GM12878 (cell line): ENCODE measurements around the gene PRKACG. TPM values are rescaled to one million over a fixed set of nuclear protein-coding genes. Genes with fewer than 3 reads are reported as not detected.

ENCODE experiments used
- ATAC-seq: fragments of 200-7000 bp; cut with Tn5 transposase; 3 replicates; pipeline ENCODE4 v1.9.1; 2020; ENCODE audit warnings: mild to moderate bottlenecking, moderate library complexity
- BruUV-seq: library from RNA; stranded (reverse); fragments of 400-500 nt; replicated peaks from 2 replicates; lab custom pipeline; 2021; lab: Mats Ljungman, UMichigan
- CTCF ChIA-PET: fragments of 300-600 bp; sonication (Branson Sonifier 250); formaldehyde crosslinking; extraction: SDS; loops from one replicate; lab custom pipeline; 2021; ENCODE audit warnings: inconsistent platforms; lab: Yijun Ruan, JAX
- POLR2A ChIA-PET: fragments of 350-600 bp; formaldehyde crosslinking; extraction: SDS; loops from one replicate; lab custom pipeline; 2021; ENCODE audit warnings: inconsistent platforms; lab: Charles Lee
- RAD21 ChIA-PET: fragments of 300-600 bp; sonication (Branson Sonifier 250); formaldehyde crosslinking; loops from one replicate; lab custom pipeline; 2023; ENCODE audit warnings: antibody characterized with exemption; ENCODE audit not compliant: unreplicated experiment; lab: Charles Lee
- SMC1A ChIA-PET: fragments of 300-600 bp; sonication (Branson Sonifier 250); formaldehyde crosslinking; loops from one replicate; lab custom pipeline; 2023; ENCODE audit not compliant: unreplicated experiment, uncharacterized antibody; lab: Charles Lee
- DNase-seq: peaks from one replicate; pipeline ENCODE4 v3.0.0-alpha.2; 2011; ENCODE audit warnings: low read depth, low spot score
- FAIRE-seq: peaks from 3 replicates; lab custom pipeline; 2011; peaks lifted over from hg19 to GRCh38; lab: Jason Lieb, UNC
- H2AFZ ChIP-seq: 2 replicates; pipeline ENCODE4 v1.6.0; 2011; ENCODE audit warnings: low read depth, low read length, control low read depth; ENCODE audit not compliant: control insufficient read depth
- H3K27ac ChIP-seq: 2 replicates; pipeline ENCODE4 v1.5.1; 2011; ENCODE audit warnings: control low read depth; ENCODE audit not compliant: control insufficient read depth, insufficient read depth
- H3K27me3 ChIP-seq, 2 experiments: replicated peaks in 1 of 2; 2 replicates each; pipeline versions ENCODE4 v1.6.0 to v1.6.1; 2011; ENCODE audit warnings: low read length in 1 of 2; ENCODE audit not compliant: control insufficient read depth in 2 of 2, insufficient read depth in 2 of 2
- H3K36me3 ChIP-seq, 2 experiments: 2 replicates each; pipeline ENCODE4 v1.5.1; 2011; ENCODE audit warnings: low read length in 1 of 2; ENCODE audit not compliant: control insufficient read depth in 2 of 2, insufficient read depth in 2 of 2
- H3K4me1 ChIP-seq: 2 replicates; pipeline ENCODE4 v1.6.1; 2011; ENCODE audit warnings: mild to moderate bottlenecking, low read length, moderate library complexity, mixed read lengths; ENCODE audit not compliant: control insufficient read depth, insufficient read depth
- H3K4me2 ChIP-seq: 2 replicates; pipeline ENCODE4 v1.6.0; 2011; ENCODE audit warnings: control low read depth; ENCODE audit not compliant: control insufficient read depth, insufficient read depth
- H3K4me3 ChIP-seq: fragments of 200-600 bp; sonication (generic); 2 replicates; pipeline ENCODE4 v1.5.1; 2016
- H3K79me2 ChIP-seq: 2 replicates; pipeline ENCODE4 v1.6.0; 2011; ENCODE audit warnings: low read length; ENCODE audit not compliant: control insufficient read depth, insufficient read depth
- H3K9ac ChIP-seq: 2 replicates; pipeline ENCODE4 v1.8.0; 2011; ENCODE audit warnings: low read length, control low read depth, mixed read lengths; ENCODE audit not compliant: control insufficient read depth, insufficient read depth
- H3K9me3 ChIP-seq: replicated peaks from 3 replicates; pipeline ENCODE4 v1.5.1; 2011; ENCODE audit warnings: mild to moderate bottlenecking, low read length; ENCODE audit not compliant: control insufficient read depth, insufficient read depth
- H4K20me1 ChIP-seq: 2 replicates; pipeline ENCODE4 v1.6.0; 2011; ENCODE audit not compliant: control insufficient read depth, insufficient read depth
- BCL11A ChIP-seq: IDR thresholded peaks from 2 replicates; pipeline ENCODE4 v1.6.1; 2011; ENCODE audit warnings: low read depth, low read length
- CBX3 ChIP-seq: fragments of 200-600 bp; sonication (generic); IDR thresholded peaks from 2 replicates; pipeline ENCODE4 v1.6.1; 2016; ENCODE audit warnings: low read depth, borderline replicate concordance
- CHD1 ChIP-seq: IDR thresholded peaks from 2 replicates; pipeline ENCODE4 v1.6.1; 2012; ENCODE audit warnings: low read depth, low read length, improper control_type of control experiment
- EGR1 ChIP-seq, 2 experiments: IDR thresholded peaks; 1 replicate in 1 of 2; 2 replicates in 1 of 2; pipeline ENCODE4 v1.6.1; 2011 to 2012; ENCODE audit warnings: low read depth in 2 of 2, low read length in 2 of 2, borderline replicate concordance in 1 of 2, mild to moderate bottlenecking in 1 of 2, moderate library complexity in 1 of 2
- EZH2 ChIP-seq: IDR thresholded peaks from 2 replicates; pipeline ENCODE4 v1.6.1; 2012; ENCODE audit warnings: low read depth, mild to moderate bottlenecking, control low read depth, inconsistent platforms, low read length, borderline replicate concordance; ENCODE audit not compliant: control insufficient read depth
- GABPA ChIP-seq: IDR thresholded peaks from 2 replicates; pipeline ENCODE4 v1.6.1; 2014; ENCODE audit warnings: antibody characterized with exemption, low read depth, mild to moderate bottlenecking, inconsistent platforms
- IRF3 ChIP-seq: fragments of 450-650 bp; IDR thresholded peaks from 2 replicates; pipeline ENCODE4 v1.6.1; 2014; ENCODE audit warnings: mild to moderate bottlenecking
- JUNB ChIP-seq: IDR thresholded peaks from 2 replicates; pipeline ENCODE4 v1.6.1; 2016; ENCODE audit warnings: antibody characterized with exemption, mild to moderate bottlenecking
- MTA2 ChIP-seq: fragments of 450-650 bp; IDR thresholded peaks from 2 replicates; pipeline ENCODE4 v1.6.1; 2016; ENCODE audit warnings: low read depth, mild to moderate bottlenecking, moderate library complexity
- MYB ChIP-seq: fragments of 150-350 bp; IDR thresholded peaks from 2 replicates; pipeline ENCODE4 v1.6.1; 2014; ENCODE audit warnings: mild to moderate bottlenecking, low read depth, low read length, borderline replicate concordance
- MYC ChIP-seq: IDR thresholded peaks from 2 replicates; pipeline ENCODE4 v1.6.1; 2011; ENCODE audit warnings: mild to moderate bottlenecking, low read length, moderate library complexity, inconsistent platforms; ENCODE audit not compliant: insufficient read depth, insufficient replicate concordance, insufficient read length, severe bottlenecking
- PML ChIP-seq: IDR thresholded peaks from 2 replicates; pipeline ENCODE4 v1.6.1; 2012; ENCODE audit warnings: low read length, inconsistent platforms
- SP1 ChIP-seq: IDR thresholded peaks from one replicate; pipeline ENCODE4 v1.6.1; 2011; ENCODE audit warnings: low read depth, low read length
- SPI1 ChIP-seq: IDR thresholded peaks from 2 replicates; pipeline ENCODE4 v1.6.1; 2011; ENCODE audit warnings: low read depth, mild to moderate bottlenecking, low read length, moderate library complexity, borderline replicate concordance; ENCODE audit not compliant: insufficient read depth
- SREBF1 ChIP-seq: IDR thresholded peaks from 2 replicates; pipeline ENCODE4 v1.6.1; 2012; ENCODE audit warnings: mild to moderate bottlenecking, low read length
- TAF1 ChIP-seq: IDR thresholded peaks from 2 replicates; pipeline ENCODE4 v1.6.1; 2011; ENCODE audit warnings: mild to moderate bottlenecking, low read depth, low read length, borderline replicate concordance
- TARDBP ChIP-seq: IDR thresholded peaks from 2 replicates; pipeline ENCODE4 v1.6.1; 2016; ENCODE audit warnings: borderline replicate concordance
- YBX1 ChIP-seq: fragments of 450-650 bp; IDR thresholded peaks from 2 replicates; pipeline ENCODE4 v1.6.1; 2016; ENCODE audit warnings: antibody characterized with exemption
- ZBED1 ChIP-seq: IDR thresholded peaks from 2 replicates; pipeline ENCODE4 v1.6.1; 2016; ENCODE audit warnings: borderline replicate concordance
- ZZZ3 ChIP-seq: IDR thresholded peaks from 2 replicates; pipeline ENCODE4 v1.6.1; 2011; ENCODE audit warnings: low read depth; ENCODE audit not compliant: control insufficient read depth, insufficient read length
- WGBS: methylation state at CpG from one replicate; pipeline ENCODE4 v1.1.6; 2016; ENCODE audit warnings: low lambda C conversion rate; ENCODE audit not compliant: insufficient replicate concordance, insufficient coverage; ENCODE audit errors: missing lambda C conversion rate; 5-methylcytosine and 5-hydroxymethylcytosine counted together
- in situ Hi-C: fragments of 300-500 bp; cut with MboI; formaldehyde crosslinking; loops from 9 replicates; pipeline ENCODE4 v1.14.3; 2018; ENCODE audit warnings: mixed read lengths
- intact Hi-C: fragments of 100-400 bp; cut with micrococcal nuclease; formaldehyde crosslinking; loops from one replicate; pipeline ENCODE4 v1.14.2; 2022; ENCODE audit not compliant: unreplicated experiment
- polyA plus RNA-seq, 11 experiments: library from polyadenylated mRNA; depleted of rRNA in 4 of 11; unstranded in 6 of 11; stranded (reverse) in 5 of 11; fragments of >200 nt; fragmentation: Nextera tagmentation in 4 of 11; fragmentation: Illumina TruSeq in 1 of 11; extraction: Ambion mirVana in 4 of 11; extraction: Trizol in 1 of 11; gene quantifications; 1 replicate in 1 of 11; 2 replicates in 10 of 11; pipeline versions ENCODE4 v1.2.1 to v1.2.3, GENCODE V29; 2011 to 2016; ENCODE audit warnings: inconsistent platforms in 2 of 11, missing spikeins in 2 of 11, low read depth in 1 of 11
- total RNA-seq, 4 experiments: library from RNA; depleted of rRNA in 3 of 4; stranded (reverse); fragments of >200 nt in 3 of 4; fragmentation: Illumina TruSeq in 1 of 4; extraction: Trizol in 1 of 4; gene quantifications; 2 replicates each; pipeline versions ENCODE4 v1.2.1 to v1.2.3, GENCODE V29; 2013 to 2021
- TF ChIP-seq, protein P1 (sequence below): IDR thresholded peaks from 2 replicates; pipeline ENCODE4 v1.6.1; 2012; ENCODE audit warnings: low read depth, low read length, improper control_type of control experiment

The PRKACG gene
- total and polyA plus RNA-seq, 10 of the 15 experiments (the other 5 are each of a cell fraction or from before 2014, with no cell fraction given), result not detected

DNA sequence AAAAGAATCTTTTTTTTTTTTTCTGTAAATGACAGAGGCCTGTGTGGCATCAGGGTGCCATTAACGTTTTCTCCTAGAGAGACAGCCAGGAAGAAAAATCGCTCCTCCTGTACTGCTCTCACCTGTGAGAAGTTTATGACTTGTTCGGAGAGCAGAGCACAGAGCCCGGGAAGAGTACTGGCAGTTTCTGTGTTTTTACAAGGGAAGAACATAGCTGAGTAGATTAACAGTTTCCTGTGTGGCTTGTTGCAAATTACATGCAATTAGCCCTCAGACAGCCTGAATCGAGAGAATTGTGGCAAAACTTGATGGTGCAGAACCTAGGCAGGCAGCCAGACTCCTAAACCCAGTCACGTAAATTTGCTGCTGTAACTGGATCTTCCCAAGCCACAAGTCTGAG lies 32.1 kb downstream of the PRKACG start:
- intact Hi-C loops, result no loop called here
- CTCF ChIA-PET, result interaction anchor here (2.3 kb wide), 1 partner anchor 32 kb away, joined by 9 read pairs; no protein-coding TSS in a partner anchor
- TF ChIP-seq, protein P1, sequence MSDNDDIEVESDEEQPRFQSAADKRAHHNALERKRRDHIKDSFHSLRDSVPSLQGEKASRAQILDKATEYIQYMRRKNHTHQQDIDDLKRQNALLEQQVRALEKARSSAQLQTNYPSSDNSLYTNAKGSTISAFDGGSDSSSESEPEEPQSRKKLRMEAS, result no peak
- TF ChIP-seq CBX3, result no peak
- no peak for TF ChIP-seq SPI1
- TF ChIP-seq MYC, result no peak
- TF ChIP-seq BCL11A, result peak; percentile 86; the same call in 1 of the 2 replicates
- no peak for TF ChIP-seq YBX1
- peak; percentile 95 for TF ChIP-seq MTA2
- peak; percentile 16 for TF ChIP-seq SP1
- no peak for TF ChIP-seq IRF3
- no peak for TF ChIP-seq EZH2
- TF ChIP-seq GABPA, result no peak
- no peak for TF ChIP-seq JUNB
- TF ChIP-seq ZBED1, result no peak
- no peak for TF ChIP-seq ZZZ3
- TF ChIP-seq PML, result no peak
- TF ChIP-seq MYB, result no peak
- TF ChIP-seq EGR1 (IDR thresholded peaks at IDR 0.05; ENCODE audit: borderline replicate concordance in 1 of 2, low read depth in 2 of 2, low read length in 2 of 2), result no peak
- TF ChIP-seq TAF1, result no peak
- TF ChIP-seq SREBF1, result no peak
- no peak for TF ChIP-seq TARDBP
- TF ChIP-seq CHD1, result no peak

More for the DNA sequence above, 32.1 kb downstream of the PRKACG start:
- RAD21 ChIA-PET, result interaction anchor here (0.8 to 3.6 kb wide), 5 partner anchors 7 to 342 kb away, joined by 3 to 25 read pairs (median 4); no protein-coding TSS in a partner anchor
- Histone ChIP-seq H3K4me3 (peak overlapping the region; percentile 33; the same call in 1 of the 2 replicates), H4K20me1 (no peaks in the 10 kb centered on the region), H3K27me3 (no peaks in the 10 kb centered on the region), H3K79me2 (no peaks in the 10 kb centered on the region), H3K4me1 (peaks cover 61% of the 10 kb centered on the region), H3K4me2 (peak overlapping the region; percentile 58), H3K36me3 (no peaks in the 10 kb centered on the region; a peak in 1 of 4 replicates), H3K27ac (peak overlapping the region; percentile 70), H2AFZ (no peak overlapping the region), H3K9me3 (no peaks in the 10 kb centered on the region; the same call in 2 of the 3 replicates), H3K9ac (peak overlapping the region; percentile 36; the same call in 1 of the 2 replicates)
- POLR2A ChIA-PET, result interaction anchor here (0.9 kb wide), 1 partner anchor 31 kb away, joined by 3 read pairs; no protein-coding TSS in a partner anchor
- SMC1A ChIA-PET, result interaction anchor here (0.9 to 12.2 kb wide), 7 partner anchors 8 to 493 kb away, joined by 3 to 160 read pairs (median 4); no protein-coding TSS in a partner anchor
- WGBS, result 8% methylated on average over 6 of the region's 6 CpGs
- in situ Hi-C loops, result no loop called here
- FAIRE-seq, result peak; percentile 61
- peak; percentile 74 for ATAC-seq
- peak; percentile 83 for DNase-seq
- no TSS peak for BruUV-seq
